Fibroblast of the aortic adventitia (primary cell): ENCODE data around the gene GALNT1. TPM values are rescaled to one million over a fixed set of nuclear protein-coding genes. Genes with fewer than 3 reads are reported as not detected.

ENCODE experiments used
- DNase-seq: peaks from one replicate; pipeline ENCODE4 v3.0.0-alpha.2; 2010; ENCODE audit warnings: low read depth
- H3K4me3 ChIP-seq: 2 replicates; pipeline ENCODE4 v1.5.1; 2011; ENCODE audit warnings: low read depth, mild to moderate bottlenecking, control low read depth, low read length, moderate library complexity
- CTCF ChIP-seq: IDR thresholded peaks from 2 replicates; pipeline ENCODE4 v1.5.1; 2011; ENCODE audit warnings: mild to moderate bottlenecking, low read length, control low read depth, inconsistent platforms; ENCODE audit not compliant: insufficient read depth
- total RNA-seq: library from RNA; depleted of rRNA; stranded (reverse); fragments of >200 nt; gene quantifications from 2 replicates; pipeline ENCODE4 v1.2.3, GENCODE V29; 2012; ENCODE audit warnings: low replicate concordance

GALNT1 gene
- total RNA-seq, 1 donor, result 49.0 TPM

GRCh38 chr18:35577045-35577848 lies 4.3 kb upstream of the GALNT1 start:
- H3K4me3 ChIP-seq, result no peak overlapping the region
- no peak for DNase-seq
- no peak for TF ChIP-seq CTCF

GRCh38 chr18:35578481-35578880 lies 3.1 kb upstream of the GALNT1 start:
- peak; percentile 36 for DNase-seq
- no peak overlapping the region for H3K4me3 ChIP-seq
- TF ChIP-seq CTCF, result no peak

GRCh38 chr18:35578936-35579335 lies 2.6 kb upstream of the GALNT1 start:
- DNase-seq, result no peak
- no peak overlapping the region for H3K4me3 ChIP-seq
- TF ChIP-seq CTCF, result no peak

- TF ChIP-seq CTCF, result no peak
- H3K4me3 ChIP-seq, result peak overlapping the region; percentile 74
- DNase-seq, result peak; percentile 48
Measured at GRCh38 chr18:35580701-35581539, 620 bp upstream of the GALNT1 start.

GRCh38 chr18:35581898-35582641 lies 530 bp downstream of the GALNT1 start:
- TF ChIP-seq CTCF, result no peak
- no peak for DNase-seq
- peak overlapping the region; percentile 78 for H3K4me3 ChIP-seq

GRCh38 chr18:35582899-35583558 lies 1.5 kb downstream of the GALNT1 start:
- no peak for DNase-seq
- TF ChIP-seq CTCF, result no peak
- peak overlapping the region; percentile 25 for H3K4me3 ChIP-seq
